SH-SY5Y (cell line): ENCODE measurements around the gene SEC31B.

Source experiments
- GATA2 ChIP-seq: IDR thresholded peaks from 2 replicates; pipeline ENCODE4 v1.6.1; 2011; ENCODE audit warnings: mild to moderate bottlenecking, low read depth, low read length
- GATA3 ChIP-seq: IDR thresholded peaks from 2 replicates; pipeline ENCODE4 v1.6.1; 2011; ENCODE audit warnings: low read depth, mild to moderate bottlenecking, low read length, moderate library complexity

GRCh38 chr10:100489396-100489795 lies 30.3 kb downstream of the SEC31B start:
- TF ChIP-seq GATA2 (no peak), GATA3 (no peak)
